H1 (cell line): ENCODE measurements around the gene CRYBG1. TPM values are rescaled to one million over a fixed set of nuclear protein-coding genes. Genes with fewer than 3 reads are reported as not detected.

Experiments used
- CBX5 ChIP-seq: fragments of 300-800, 300-1000 bp; sonication (generic); IDR thresholded peaks from 2 replicates; pipeline ENCODE4 v1.7.1; 2016; ENCODE audit warnings: antibody characterized with exemption, low read length, low read depth
- HDAC2 ChIP-seq, 2 experiments: fragments of 300-600 bp in 1 of 2; sonication (generic) in 1 of 2; IDR thresholded peaks; 2 replicates each; pipeline ENCODE4 v1.6.1; 2011 to 2012; ENCODE audit warnings: low read depth in 2 of 2, low read length in 2 of 2, mild to moderate bottlenecking in 2 of 2, moderate library complexity in 2 of 2, borderline replicate concordance in 1 of 2, inconsistent platforms in 1 of 2
- SP1 ChIP-seq: IDR thresholded peaks from 2 replicates; pipeline ENCODE4 v1.6.1; 2011; ENCODE audit warnings: low read depth, low read length
- TBP ChIP-seq: IDR thresholded peaks from 2 replicates; pipeline ENCODE4 v1.6.1; 2011; ENCODE audit warnings: low read depth, low read length, improper control_type of control experiment
- polyA plus RNA-seq, 7 experiments: library from polyadenylated mRNA; depleted of rRNA in 3 of 7; stranded (reverse) in 5 of 7; unstranded in 2 of 7; fragments of >200 nt in 5 of 7; fragments of 200-250 nt in 2 of 7; gene quantifications; 1 replicate in 5 of 7; 2 replicates in 1 of 7; 4 replicates in 1 of 7; pipeline versions ENCODE4 v1.2.1 to v1.2.3, GENCODE V29; 2011 to 2013; ENCODE audit warnings: missing spikeins in 2 of 7, mixed read lengths in 2 of 7
- total RNA-seq: library from RNA; stranded (reverse); fragmentation: NEBNext Ultra II Directional; extraction: Animal tissue kit (Norgen Biotek cat#: 25700); gene quantifications from 2 replicates; pipeline ENCODE4 v1.2.1, GENCODE V29; 2021

Gene CRYBG1
- total and polyA plus RNA-seq, 2 of the 8 experiments (the other 6 are each of a cell fraction or from before 2014, with no cell fraction given) = 2.2 to 11.6 TPM

DNA sequence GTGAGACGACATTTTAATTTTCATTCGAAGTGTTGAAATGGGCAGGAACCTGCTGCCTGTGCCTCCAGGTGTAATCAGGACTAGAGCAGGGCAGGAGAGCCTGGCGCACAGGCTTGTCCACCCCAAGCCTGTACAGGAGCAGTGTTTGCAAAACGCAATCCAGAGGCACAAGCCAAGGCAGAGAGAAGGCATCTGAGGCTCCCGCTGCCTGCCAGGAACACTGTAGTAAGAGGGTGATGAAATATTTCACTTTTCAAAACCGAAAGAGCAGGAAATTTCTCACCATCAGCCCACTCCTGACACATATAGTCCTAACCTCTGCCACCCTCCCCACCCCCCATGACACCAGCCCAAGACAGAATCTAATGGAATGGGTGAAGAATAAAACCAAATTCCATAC, 136.3 kb downstream of the CRYBG1 start (continued):
- TF ChIP-seq CBX5 = no peak
- TF ChIP-seq SP1 = no peak
- no peak for TF ChIP-seq HDAC2 (IDR thresholded peaks at IDR 0.05; ENCODE audit: borderline replicate concordance in 1 of 2, low read depth in 2 of 2, low read length in 2 of 2)
- no peak for TF ChIP-seq TBP
